HG02973 (cell line): ENCODE measurements around the gene AOPEP.
A peak's percentile ranks its signal among the peaks of the same experiment; 100 is the strongest.
"Not testable (repeated sequence)": the region's sequence is repeated elsewhere in the genome, so short reads cannot be mapped to it uniquely, and the experiment has no call there.

Source experiments
- ATAC-seq: cut with Tn5 transposase; IDR thresholded peaks from one replicate; pipeline ENCODE4 v1.9.1; 2021; ENCODE audit warnings: moderate library complexity; ENCODE audit not compliant: unreplicated experiment

Gene AOPEP

GRCh38 chr9:94948567-94949235 lies 222.2 kb downstream of the AOPEP start:
- ATAC-seq, result no peak

- no peak for ATAC-seq
Measured at GRCh38 chr9:94949370-94949769, 222.9 kb downstream of the AOPEP start.

- no peak for ATAC-seq
Measured at GRCh38 chr9:94950040-94950578, 223.6 kb downstream of the AOPEP start.

GRCh38 chr9:94950579-94951323 lies 224.3 kb downstream of the AOPEP start:
- ATAC-seq, result no peak

- ATAC-seq, result no peak
Measured at GRCh38 chr9:94951324-94952135, 225.0 kb downstream of the AOPEP start.

- ATAC-seq, result peak; percentile 63
Measured at GRCh38 chr9:94952565-94953373, 226.3 kb downstream of the AOPEP start.

- no peak for ATAC-seq
Measured at GRCh38 chr9:94956731-94957130, 230.2 kb downstream of the AOPEP start.

- ATAC-seq, result no peak
Measured at GRCh38 chr9:94960964-94961363, 234.5 kb downstream of the AOPEP start.

GRCh38 chr9:94961870-94962269 lies 235.4 kb downstream of the AOPEP start:
- ATAC-seq, result no peak

GRCh38 chr9:94965631-94966030 lies 239.1 kb downstream of the AOPEP start:
- not testable (repeated sequence) for ATAC-seq

GRCh38 chr9:94966046-94966445 lies 239.5 kb downstream of the AOPEP start:
- not testable (repeated sequence) for ATAC-seq

- ATAC-seq, result no peak
Measured at GRCh38 chr9:94967482-94967881, 241.0 kb downstream of the AOPEP start.

- no peak for ATAC-seq
Measured at GRCh38 chr9:94971378-94972131, 245.1 kb downstream of the AOPEP start.

GRCh38 chr9:94973451-94973941 lies 247.0 kb downstream of the AOPEP start:
- no peak for ATAC-seq

- ATAC-seq, result no peak
Measured at GRCh38 chr9:94974154-94974879, 247.8 kb downstream of the AOPEP start.

- ATAC-seq, result no peak
Measured at GRCh38 chr9:94975480-94975879, 249.0 kb downstream of the AOPEP start.

- ATAC-seq, result no peak
Measured at GRCh38 chr9:94976077-94976476, 249.6 kb downstream of the AOPEP start.

- no peak for ATAC-seq
Measured at GRCh38 chr9:94977416-94977815, 250.9 kb downstream of the AOPEP start.

GRCh38 chr9:94979904-94980507 lies 253.5 kb downstream of the AOPEP start:
- ATAC-seq, result no peak
